CD14-positive monocyte (primary cell): Measurements from ENCODE around the gene CUBN. TPM values are rescaled to one million over a fixed set of nuclear protein-coding genes. Genes with fewer than 3 reads are reported as not detected.

Experiments used
- DNase-seq, 3 donors: peaks; one replicate each; pipeline ENCODE4 v3.0.0-alpha.2; 2011 to 2022
- H2AFZ ChIP-seq: 2 replicates; pipeline ENCODE4 v1.6.0; 2012; ENCODE audit warnings: mild to moderate bottlenecking, low read depth, low read length, inconsistent platforms; ENCODE audit not compliant: insufficient read depth, poor library complexity, severe bottlenecking
- H3K27ac ChIP-seq, 2 donors: 1 replicate in 1 of 2; 2 replicates in 1 of 2; pipeline ENCODE4 v1.5.1; 2012 to 2013; ENCODE audit warnings: low read length in 2 of 2, control low read depth in 1 of 2, inconsistent platforms in 1 of 2, low read depth in 1 of 2, mild to moderate bottlenecking in 1 of 2
- H3K27me3 ChIP-seq, 2 donors: one replicate each; pipeline versions ENCODE4 v1.6.0 to v1.6.1; 2011 to 2013; ENCODE audit warnings: low read length in 2 of 2; ENCODE audit not compliant: control insufficient read depth in 2 of 2, insufficient read depth in 2 of 2
- H3K36me3 ChIP-seq, 2 donors: replicated peaks in 1 of 2; 1 replicate in 1 of 2; 2 replicates in 1 of 2; pipeline versions ENCODE4 v1.5.1 to v1.6.1; 2012 to 2013; ENCODE audit warnings: low read length in 2 of 2, control low read depth in 1 of 2, inconsistent platforms in 1 of 2, mild to moderate bottlenecking in 1 of 2; ENCODE audit not compliant: insufficient read depth in 2 of 2, control insufficient read depth in 1 of 2
- H3K4me1 ChIP-seq, 2 donors: 1 replicate in 1 of 2; 2 replicates in 1 of 2; pipeline versions ENCODE4 v1.5.1 to v1.6.1; 2012 to 2013; ENCODE audit warnings: low read length in 2 of 2, control low read depth in 1 of 2, inconsistent platforms in 1 of 2, mild to moderate bottlenecking in 1 of 2, moderate library complexity in 1 of 2; ENCODE audit not compliant: insufficient read depth in 2 of 2, control insufficient read depth in 1 of 2
- H3K4me2 ChIP-seq: replicated peaks from 2 replicates; pipeline ENCODE3; 2012; ENCODE audit warnings: low read length, moderate library complexity, mild to moderate bottlenecking; ENCODE audit not compliant: poor library complexity, severe bottlenecking; ENCODE audit errors: extremely low read depth
- H3K4me3 ChIP-seq, 3 experiments: fragments of 200-600 bp in 1 of 3; sonication (generic) in 1 of 3; replicated peaks in 1 of 3; 1 replicate in 2 of 3; 2 replicates in 1 of 3; pipeline ENCODE4 v1.5.1; 2011 to 2013; ENCODE audit warnings: low read length in 3 of 3, mild to moderate bottlenecking in 3 of 3, control low read depth in 2 of 3, low read depth in 2 of 3, inconsistent platforms in 1 of 3, moderate library complexity in 1 of 3
- H3K79me2 ChIP-seq: 2 replicates; pipeline ENCODE4 v1.6.0; 2012; ENCODE audit warnings: mild to moderate bottlenecking, control low read depth, inconsistent platforms, low read length, moderate library complexity; ENCODE audit not compliant: insufficient read depth
- H3K9ac ChIP-seq: 2 replicates; pipeline ENCODE4 v1.6.0; 2017; ENCODE audit warnings: low read length, mild to moderate bottlenecking; ENCODE audit not compliant: insufficient read depth, poor library complexity, severe bottlenecking
- H3K9me3 ChIP-seq, 2 donors: replicated peaks in 1 of 2; 1 replicate in 1 of 2; 2 replicates in 1 of 2; pipeline versions ENCODE4 v1.5.1 to v1.6.1; 2012 to 2013; ENCODE audit warnings: low read length in 2 of 2, control low read depth in 1 of 2; ENCODE audit not compliant: control insufficient read depth in 1 of 2, insufficient read depth in 1 of 2
- H4K20me1 ChIP-seq: 2 replicates; pipeline ENCODE4 v1.6.0; 2012; ENCODE audit warnings: mild to moderate bottlenecking, low read length, control low read depth, moderate library complexity; ENCODE audit not compliant: insufficient read depth
- H3K27ac Mint-ChIP-seq, 7 donors: one replicate each; pipeline ENCODE4 v1.8.0; 2020; ENCODE audit warnings: mild to moderate bottlenecking in 7 of 7, mixed read lengths in 7 of 7, moderate library complexity in 6 of 7, inconsistent platforms in 2 of 7
- H3K27me3 Mint-ChIP-seq, 3 donors: one replicate each; pipeline ENCODE4 v1.8.0; 2021 to 2022; ENCODE audit warnings: low read depth in 3 of 3, mild to moderate bottlenecking in 3 of 3, mixed read lengths in 3 of 3, moderate library complexity in 3 of 3, inconsistent platforms in 1 of 3
- H3K36me3 Mint-ChIP-seq, 2 donors: one replicate each; pipeline ENCODE4 v1.8.0; 2020; ENCODE audit warnings: mixed read lengths in 2 of 2, inconsistent platforms in 1 of 2, mild to moderate bottlenecking in 1 of 2
- H3K4me1 Mint-ChIP-seq: one replicate; pipeline ENCODE4 v1.8.0; 2020; ENCODE audit warnings: mild to moderate bottlenecking, mixed read lengths
- H3K4me3 Mint-ChIP-seq, 2 donors: one replicate each; pipeline ENCODE4 v1.8.0; 2020; ENCODE audit warnings: mild to moderate bottlenecking in 2 of 2, mixed read lengths in 2 of 2, moderate library complexity in 1 of 2
- H3K9me3 Mint-ChIP-seq, 7 donors: one replicate each; pipeline ENCODE4 v1.8.0; 2020 to 2022; ENCODE audit warnings: mixed read lengths in 7 of 7, mild to moderate bottlenecking in 6 of 7, moderate library complexity in 6 of 7, inconsistent platforms in 2 of 7
- CTCF ChIP-seq: fragments of 200-600 bp; IDR thresholded peaks from one replicate; pipeline ENCODE4 v1.8.0; 2022; ENCODE audit warnings: antibody characterized with exemption, mild to moderate bottlenecking
- WGBS: methylation state at CpG from one replicate; pipeline ENCODE4 v1.1.5; 2013; ENCODE audit warnings: missing lambda C conversion rate; ENCODE audit not compliant: insufficient coverage; 5-methylcytosine and 5-hydroxymethylcytosine counted together
- intact Hi-C, 2 donors: fragments of 100-400 bp; cut with micrococcal nuclease; formaldehyde crosslinking; loops; one replicate each; pipeline versions ENCODE4 v1.15.0 to v1.15.1; 2023
- polyA plus RNA-seq, 3 donors: library from polyadenylated mRNA; depleted of rRNA in 1 of 3; unstranded in 2 of 3; stranded (reverse) in 1 of 3; fragments of 300-500 nt in 2 of 3; fragments of >200 nt in 1 of 3; fragmentation: Illumina TruSeq in 2 of 3; gene quantifications; 1 replicate in 2 of 3; 2 replicates in 1 of 3; pipeline ENCODE4 v1.2.3, GENCODE V29; 2012 to 2021

The CUBN gene
- polyA plus RNA-seq, 3 donors, result 0.95 TPM; not detected in 2

- DNase-seq, result no peak
- H3K9me3 Mint-ChIP-seq, result peaks cover 0 to 8% (median 6%) of the 10 kb centered on the region in 7 donors
- H3K4me3 Mint-ChIP-seq, result peak overlapping the region in 1 of 2 donors; percentile 13
- intact Hi-C loops, result no loop called here
- H3K4me2 ChIP-seq, result no peak overlapping the region
- peak overlapping the region in 1 of 7 donors; percentile 75 for H3K27ac Mint-ChIP-seq
- peaks cover 0 to 5% of the 10 kb centered on the region in 2 donors for H3K27me3 ChIP-seq
- no peaks in the 10 kb centered on the region for H3K36me3 ChIP-seq
- no peaks in the 10 kb centered on the region for H3K79me2 ChIP-seq
- H3K4me3 ChIP-seq, result no peak overlapping the region
- no peaks in the 10 kb centered on the region for H3K36me3 Mint-ChIP-seq
- no peak overlapping the region for H3K27ac ChIP-seq
- TF ChIP-seq CTCF, result no peak
- no peaks in the 10 kb centered on the region for H4K20me1 ChIP-seq
- peaks cover 6 to 11% (median 8%) of the 10 kb centered on the region in 3 donors for H3K27me3 Mint-ChIP-seq
- no peaks in the 10 kb centered on the region for H3K4me1 ChIP-seq
- 4% methylated on average over 3 of the region's 7 CpGs for WGBS
- no peak overlapping the region for H2AFZ ChIP-seq
- H3K9me3 ChIP-seq, result peaks cover 0 to 3% of the 10 kb centered on the region in 2 donors
- no peak overlapping the region for H3K9ac ChIP-seq
- H3K4me1 Mint-ChIP-seq, result peaks cover 5% of the 10 kb centered on the region
Measured at GRCh38 chr10:16865766-16866165, 263.8 kb downstream of the CUBN start.

GRCh38 chr10:16863766-16864165 lies 265.8 kb downstream of the CUBN start:
- Histone ChIP-seq H3K9me3 (peaks cover 0 to 3% of the 10 kb centered on the region in 2 donors), H3K4me1 (no peaks in the 10 kb centered on the region), H3K9ac (no peak overlapping the region), H3K27me3 (peaks cover 0 to 5% of the 10 kb centered on the region in 2 donors), H3K4me2 (no peak overlapping the region), H3K4me3 (no peak overlapping the region), H4K20me1 (no peaks in the 10 kb centered on the region), H3K27ac (no peak overlapping the region), H3K36me3 (no peaks in the 10 kb centered on the region), H3K79me2 (no peaks in the 10 kb centered on the region), H2AFZ (no peak overlapping the region)
- Mint-ChIP-seq H3K36me3 (no peaks in the 10 kb centered on the region), H3K4me1 (peaks cover 5% of the 10 kb centered on the region), H3K27ac (no peak overlapping the region), H3K4me3 (no peak overlapping the region), H3K27me3 (peaks cover 6 to 11% (median 8%) of the 10 kb centered on the region in 3 donors), H3K9me3 (peaks cover 0 to 8% (median 5%) of the 10 kb centered on the region in 7 donors)
- intact Hi-C loops, result no loop called here
- no peak for TF ChIP-seq CTCF
- no peak for DNase-seq
- WGBS, result no CpG with 5 or more reads among the region's 2 CpGs
